Measurements from ENCODE around the gene CDK2. TPM values are rescaled to one million over a fixed set of nuclear protein-coding genes. Genes with fewer than 3 reads are reported as not detected.

CDK2 gene
- polyA plus RNA-seq, 1 donor (not counting 4 experiments of a cell fraction or from before 2014, with no cell fraction given) = 49.3 TPM

DNA sequence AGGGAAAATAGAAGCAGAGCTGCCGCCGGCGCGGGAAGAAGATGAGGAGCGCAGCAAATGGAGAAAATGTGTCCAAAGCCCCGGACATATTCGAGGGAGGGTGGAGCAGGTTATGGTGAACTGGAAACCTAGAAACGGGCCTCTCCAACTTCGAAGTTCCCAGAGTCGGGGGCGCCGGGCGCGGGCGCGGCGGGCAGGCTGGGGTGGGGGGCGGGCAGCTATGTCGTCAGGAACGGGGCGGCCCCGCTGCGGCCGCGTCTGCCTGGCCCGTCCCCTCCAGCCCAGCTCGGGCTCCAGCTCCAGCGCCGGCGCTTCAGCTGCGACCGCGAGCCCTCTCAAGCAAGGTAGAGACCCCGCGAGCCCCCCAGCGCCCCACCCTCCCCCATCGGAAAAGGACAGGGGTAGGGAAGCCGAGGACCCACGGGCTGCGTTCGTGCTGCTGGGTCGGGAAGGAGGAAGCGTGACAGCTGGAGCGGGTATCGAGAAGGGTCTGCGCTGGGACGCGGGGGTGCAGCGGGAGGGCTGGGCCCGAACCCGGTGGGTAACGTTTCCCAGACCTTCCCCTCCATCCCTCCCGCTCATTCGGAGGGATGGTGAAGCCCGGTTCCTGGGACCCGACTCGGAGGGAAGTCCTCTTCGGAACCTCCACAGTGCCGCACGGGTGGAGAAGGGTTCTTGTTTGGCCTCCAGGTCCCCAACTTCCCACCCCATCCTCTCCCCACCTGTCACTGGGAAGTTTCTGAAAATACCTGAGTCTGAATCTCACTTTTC lies 34.7 kb upstream of the CDK2 start:
- H3K79me2 ChIP-seq (ENCODE audit: control insufficient read depth, insufficient read depth, low read length) = peaks cover 46% of the 10 kb centered on the region
- peaks cover 57% of the 10 kb centered on the region for H3K4me1 ChIP-seq (ENCODE audit: control insufficient read depth, extremely low read depth, insufficient read depth, low read length)
- no peaks in the 10 kb centered on the region for H3K9me1 ChIP-seq (ENCODE audit: control insufficient read depth, extremely low read depth, insufficient read depth, low read length)
- peaks cover 6 to 27% of the 10 kb centered on the region in 2 experiments for H3K36me3 ChIP-seq (ENCODE audit: control insufficient read depth in 2 of 2, extremely low read depth in 1 of 2, insufficient read depth in 2 of 2, low read length in 2 of 2)
- H3K4me2 ChIP-seq (ENCODE audit: control insufficient read depth, extremely low read depth, insufficient read depth, low read depth, low read length) = peak overlapping the region; percentile 94
- DNase-seq (ENCODE audit: low read depth, low spot score) (no peak), FAIRE-seq (no peak)
- H4K20me1 ChIP-seq (ENCODE audit: control insufficient read depth, extremely low read depth, insufficient read depth, low read length) = no peaks in the 10 kb centered on the region
- peak overlapping the region; percentile 52 to 92 (median 83) for H3K4me3 ChIP-seq (ENCODE audit: control insufficient read depth in 2 of 3, extremely low read depth in 1 of 3, insufficient read depth in 2 of 3, low read depth in 1 of 3, low read length in 3 of 3)
- peak overlapping the region; percentile 86 for H3K9ac ChIP-seq (ENCODE audit: control insufficient read depth, extremely low read depth, insufficient read depth, low read length)
- dilution Hi-C loops (cut with MboI; ENCODE audit: extremely low pct_ligation_motif_present, low sequenced_read_pairs) = no loop called here
- TF ChIP-seq EZH2 (IDR thresholded peaks at IDR 0.05; ENCODE audit: low read length) = no peak
- TF ChIP-seq, protein P1, sequence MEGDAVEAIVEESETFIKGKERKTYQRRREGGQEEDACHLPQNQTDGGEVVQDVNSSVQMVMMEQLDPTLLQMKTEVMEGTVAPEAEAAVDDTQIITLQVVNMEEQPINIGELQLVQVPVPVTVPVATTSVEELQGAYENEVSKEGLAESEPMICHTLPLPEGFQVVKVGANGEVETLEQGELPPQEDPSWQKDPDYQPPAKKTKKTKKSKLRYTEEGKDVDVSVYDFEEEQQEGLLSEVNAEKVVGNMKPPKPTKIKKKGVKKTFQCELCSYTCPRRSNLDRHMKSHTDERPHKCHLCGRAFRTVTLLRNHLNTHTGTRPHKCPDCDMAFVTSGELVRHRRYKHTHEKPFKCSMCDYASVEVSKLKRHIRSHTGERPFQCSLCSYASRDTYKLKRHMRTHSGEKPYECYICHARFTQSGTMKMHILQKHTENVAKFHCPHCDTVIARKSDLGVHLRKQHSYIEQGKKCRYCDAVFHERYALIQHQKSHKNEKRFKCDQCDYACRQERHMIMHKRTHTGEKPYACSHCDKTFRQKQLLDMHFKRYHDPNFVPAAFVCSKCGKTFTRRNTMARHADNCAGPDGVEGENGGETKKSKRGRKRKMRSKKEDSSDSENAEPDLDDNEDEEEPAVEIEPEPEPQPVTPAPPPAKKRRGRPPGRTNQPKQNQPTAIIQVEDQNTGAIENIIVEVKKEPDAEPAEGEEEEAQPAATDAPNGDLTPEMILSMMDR (optimal IDR thresholded peaks at IDR 0.05 in 1 of 3, IDR thresholded peaks at IDR 0.05 in 1 of 3, conservative IDR thresholded peaks at IDR 0.05 in 1 of 3; ENCODE audit: extremely low read depth in 1 of 3, insufficient read depth in 2 of 3, low read length in 3 of 3) = no peak
- H3K27me3 ChIP-seq (ENCODE audit: control insufficient read depth, extremely low read depth, insufficient read depth, low read length) = no peaks in the 10 kb centered on the region
- peak overlapping the region; percentile 97 for H3K27ac ChIP-seq (ENCODE audit: control insufficient read depth, insufficient read depth, low read length)
- peak overlapping the region; percentile 16 for H2AFZ ChIP-seq (ENCODE audit: control insufficient read depth, low read length)
- no peaks in the 10 kb centered on the region for H3K9me3 ChIP-seq (ENCODE audit: control insufficient read depth, low read depth, low read length)

DNA sequence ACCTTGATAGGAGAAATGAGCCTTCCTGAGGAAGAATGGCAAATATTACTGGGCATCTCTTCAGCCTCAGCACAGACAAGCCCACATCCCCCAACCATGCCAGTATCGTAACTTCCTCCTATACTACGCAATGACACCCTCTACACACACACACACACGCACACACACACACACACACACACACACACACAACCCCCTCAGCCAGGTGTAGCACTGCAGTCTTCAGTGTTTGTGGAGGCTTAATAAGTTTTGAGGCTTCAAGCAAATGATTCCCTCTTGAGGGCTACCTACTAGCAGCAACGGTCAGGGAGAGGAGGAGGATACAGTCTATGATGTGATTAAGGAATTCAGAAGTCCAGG lies 34.1 kb upstream of the CDK2 start:
- H2AFZ ChIP-seq (ENCODE audit: control insufficient read depth, low read length) = no peak overlapping the region
- FAIRE-seq = no peak

More for the DNA sequence above, 34.1 kb upstream of the CDK2 start:
- TF ChIP-seq, protein P1 (optimal IDR thresholded peaks at IDR 0.05 in 1 of 3, IDR thresholded peaks at IDR 0.05 in 1 of 3, conservative IDR thresholded peaks at IDR 0.05 in 1 of 3; ENCODE audit: extremely low read depth in 1 of 3, insufficient read depth in 2 of 3, low read length in 3 of 3) = no peak
- TF ChIP-seq EZH2 (IDR thresholded peaks at IDR 0.05; ENCODE audit: low read length) = no peak
- dilution Hi-C loops (cut with MboI; ENCODE audit: extremely low pct_ligation_motif_present, low sequenced_read_pairs) = no loop called here
- H3K27me3 ChIP-seq (ENCODE audit: control insufficient read depth, extremely low read depth, insufficient read depth, low read length) = no peaks in the 10 kb centered on the region
- peak overlapping the region; percentile 86 for H3K9ac ChIP-seq (ENCODE audit: control insufficient read depth, extremely low read depth, insufficient read depth, low read length)
- peaks cover 8 to 27% of the 10 kb centered on the region in 2 experiments for H3K36me3 ChIP-seq (ENCODE audit: control insufficient read depth in 2 of 2, extremely low read depth in 1 of 2, insufficient read depth in 2 of 2, low read length in 2 of 2)
- H3K4me1 ChIP-seq (ENCODE audit: control insufficient read depth, extremely low read depth, insufficient read depth, low read length) = peaks cover 62% of the 10 kb centered on the region
- H4K20me1 ChIP-seq (ENCODE audit: control insufficient read depth, extremely low read depth, insufficient read depth, low read length) = no peaks in the 10 kb centered on the region
- H3K79me2 ChIP-seq (ENCODE audit: control insufficient read depth, insufficient read depth, low read length) = peaks cover 44% of the 10 kb centered on the region
- H3K27ac ChIP-seq (ENCODE audit: control insufficient read depth, insufficient read depth, low read length) = peak overlapping the region; percentile 97
- H3K9me1 ChIP-seq (ENCODE audit: control insufficient read depth, extremely low read depth, insufficient read depth, low read length) = no peaks in the 10 kb centered on the region
- H3K4me2 ChIP-seq (ENCODE audit: control insufficient read depth, extremely low read depth, insufficient read depth, low read depth, low read length) = peak overlapping the region; percentile 94
- H3K4me3 ChIP-seq (ENCODE audit: control insufficient read depth in 2 of 3, extremely low read depth in 1 of 3, insufficient read depth in 2 of 3, low read depth in 1 of 3, low read length in 3 of 3) = peak overlapping the region; percentile 52 to 92 (median 83)
- DNase-seq (ENCODE audit: low read depth, low spot score) = no peak
- no peaks in the 10 kb centered on the region for H3K9me3 ChIP-seq (ENCODE audit: control insufficient read depth, low read depth, low read length)

Data from keratinocyte (primary cell).